ENCODE measurements around the gene TMEM218. TPM values are rescaled to one million over a fixed set of nuclear protein-coding genes. Genes with fewer than 3 reads are reported as not detected.

The TMEM218 gene
- total and polyA plus RNA-seq, 2 donors (not counting 1 experiment from before 2014, with no cell fraction given), result 31.9 to 34.8 TPM

DNA sequence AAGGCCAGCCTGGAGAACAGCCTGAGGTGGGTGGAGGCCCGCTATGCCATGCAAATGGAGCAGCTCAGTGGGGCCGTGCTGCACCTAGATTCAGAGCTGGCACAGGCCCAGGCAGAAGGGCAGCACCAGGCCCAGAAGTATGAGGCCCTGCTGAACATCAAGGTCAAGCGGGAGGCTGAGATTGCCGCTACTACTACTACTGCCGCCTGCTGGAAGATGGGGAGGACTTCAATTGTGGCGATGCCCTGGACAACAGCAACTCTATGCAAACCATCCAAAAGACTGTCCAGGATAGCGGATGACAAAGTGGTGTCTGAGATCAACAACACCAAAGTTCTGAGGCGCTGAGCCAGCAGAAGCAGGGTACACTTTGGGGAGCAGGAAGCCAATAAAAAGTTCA, 3.1 kb upstream of the TMEM218 start:
- Histone ChIP-seq H3K4me3 (replicated peaks in 1 of 4; ENCODE audit: control extremely low read depth in 1 of 4, insufficient read depth in 1 of 4, low read depth in 3 of 4, low read length in 4 of 4) (no peak overlapping the region), H3K79me2 (ENCODE audit: control insufficient read depth, insufficient read depth, low read length) (peaks cover 5% of the 10 kb centered on the region), H3K36me3 (ENCODE audit: control insufficient read depth, insufficient read depth, low read length) (no peaks in the 10 kb centered on the region), H3K4me2 (ENCODE audit: extremely low read depth, insufficient read depth, low read length) (no peak overlapping the region), H3K9me3 (ENCODE audit: control insufficient read depth, insufficient read depth, low read depth, low read length) (no peaks in the 10 kb centered on the region), H4K20me1 (ENCODE audit: control insufficient read depth, extremely low read depth, insufficient read depth, low read length) (no peaks in the 10 kb centered on the region), H3K27me3 (ENCODE audit: control insufficient read depth, insufficient read depth, low read length) (no peaks in the 10 kb centered on the region), H2AFZ (ENCODE audit: low read length) (no peak overlapping the region), H3K9ac (ENCODE audit: insufficient read depth, low read length) (no peak overlapping the region), H3K27ac (ENCODE audit: insufficient read depth, low read length) (no peak overlapping the region), H3K4me1 (ENCODE audit: control insufficient read depth, extremely low read depth, insufficient read depth, low read length) (peaks cover 2% of the 10 kb centered on the region)
- no peak for DNase-seq (ENCODE audit: low read depth in 2 of 2)
- TF ChIP-seq EZH2 (IDR thresholded peaks at IDR 0.05; ENCODE audit: low read length, missing control alignments), result no peak
- TF ChIP-seq, protein P1, sequence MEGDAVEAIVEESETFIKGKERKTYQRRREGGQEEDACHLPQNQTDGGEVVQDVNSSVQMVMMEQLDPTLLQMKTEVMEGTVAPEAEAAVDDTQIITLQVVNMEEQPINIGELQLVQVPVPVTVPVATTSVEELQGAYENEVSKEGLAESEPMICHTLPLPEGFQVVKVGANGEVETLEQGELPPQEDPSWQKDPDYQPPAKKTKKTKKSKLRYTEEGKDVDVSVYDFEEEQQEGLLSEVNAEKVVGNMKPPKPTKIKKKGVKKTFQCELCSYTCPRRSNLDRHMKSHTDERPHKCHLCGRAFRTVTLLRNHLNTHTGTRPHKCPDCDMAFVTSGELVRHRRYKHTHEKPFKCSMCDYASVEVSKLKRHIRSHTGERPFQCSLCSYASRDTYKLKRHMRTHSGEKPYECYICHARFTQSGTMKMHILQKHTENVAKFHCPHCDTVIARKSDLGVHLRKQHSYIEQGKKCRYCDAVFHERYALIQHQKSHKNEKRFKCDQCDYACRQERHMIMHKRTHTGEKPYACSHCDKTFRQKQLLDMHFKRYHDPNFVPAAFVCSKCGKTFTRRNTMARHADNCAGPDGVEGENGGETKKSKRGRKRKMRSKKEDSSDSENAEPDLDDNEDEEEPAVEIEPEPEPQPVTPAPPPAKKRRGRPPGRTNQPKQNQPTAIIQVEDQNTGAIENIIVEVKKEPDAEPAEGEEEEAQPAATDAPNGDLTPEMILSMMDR (conservative IDR thresholded peaks at IDR 0.05 in 1 of 2, IDR thresholded peaks at IDR 0.05 in 1 of 2; ENCODE audit: low read depth in 1 of 2, low read length in 2 of 2), result no peak

DNA sequence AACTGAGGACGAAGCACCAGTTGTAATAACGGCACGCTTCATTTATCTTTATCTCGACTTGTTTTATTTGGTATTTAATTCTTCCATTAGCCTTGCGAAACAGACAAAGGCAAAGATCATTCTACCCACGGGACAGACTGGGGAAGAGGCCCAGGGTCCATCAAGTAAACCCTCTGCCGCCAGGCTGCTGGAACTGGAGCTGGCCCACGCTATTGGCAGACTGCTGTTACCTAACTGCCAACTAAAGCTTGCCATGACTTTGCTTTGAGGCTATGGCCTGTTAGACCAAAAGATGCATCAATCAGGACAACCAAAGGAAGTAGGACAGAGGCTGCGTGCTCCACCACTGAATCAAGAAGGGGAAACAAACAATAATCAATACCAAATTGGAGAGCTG, 780 bp upstream of the TMEM218 start:
- H3K9ac ChIP-seq (ENCODE audit: insufficient read depth, low read length), result no peak overlapping the region
- TF ChIP-seq, protein P1 (conservative IDR thresholded peaks at IDR 0.05 in 1 of 2, IDR thresholded peaks at IDR 0.05 in 1 of 2; ENCODE audit: low read depth in 1 of 2, low read length in 2 of 2), result no peak
- no peak for TF ChIP-seq EZH2 (IDR thresholded peaks at IDR 0.05; ENCODE audit: low read length, missing control alignments)

DNA sequence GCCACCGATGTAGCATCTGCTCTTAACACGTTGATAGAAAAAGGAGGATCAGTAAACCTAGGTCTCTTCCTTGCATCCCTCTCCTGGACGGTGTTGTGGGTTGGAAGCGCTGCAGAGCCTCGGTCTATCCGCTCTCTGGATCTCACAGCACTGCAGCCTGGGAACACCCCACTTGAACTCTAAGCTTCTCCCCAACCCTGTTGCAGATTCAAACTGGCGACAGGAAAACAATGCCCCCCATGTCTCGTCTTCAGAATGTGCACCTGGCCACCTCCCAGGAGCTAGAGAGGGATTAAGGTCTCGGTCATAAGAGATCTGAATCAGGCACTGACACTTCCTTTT, 454 bp downstream of the TMEM218 start:
- Histone ChIP-seq H4K20me1 (ENCODE audit: control insufficient read depth, extremely low read depth, insufficient read depth, low read length) (no peaks in the 10 kb centered on the region), H3K27ac (ENCODE audit: insufficient read depth, low read length) (peak overlapping the region; percentile 76), H3K4me2 (ENCODE audit: extremely low read depth, insufficient read depth, low read length) (peak overlapping the region; percentile 87), H3K9me3 (ENCODE audit: control insufficient read depth, insufficient read depth, low read depth, low read length) (no peaks in the 10 kb centered on the region), H3K4me3 (replicated peaks in 1 of 4; ENCODE audit: control extremely low read depth in 1 of 4, insufficient read depth in 1 of 4, low read depth in 3 of 4, low read length in 4 of 4) (peak overlapping the region; percentile 74 to 97 (median 81)), H3K27me3 (ENCODE audit: control insufficient read depth, insufficient read depth, low read length) (no peaks in the 10 kb centered on the region), H3K4me1 (ENCODE audit: control insufficient read depth, extremely low read depth, insufficient read depth, low read length) (peaks cover 2% of the 10 kb centered on the region), H3K9ac (ENCODE audit: insufficient read depth, low read length) (peak overlapping the region; percentile 75), H2AFZ (ENCODE audit: low read length) (peak overlapping the region; percentile 79), H3K79me2 (ENCODE audit: control insufficient read depth, insufficient read depth, low read length) (peaks cover 5% of the 10 kb centered on the region), H3K36me3 (ENCODE audit: control insufficient read depth, insufficient read depth, low read length) (no peaks in the 10 kb centered on the region)
- DNase-seq (ENCODE audit: low read depth in 2 of 2), result no peak
- TF ChIP-seq, protein P1 (conservative IDR thresholded peaks at IDR 0.05 in 1 of 2, IDR thresholded peaks at IDR 0.05 in 1 of 2; ENCODE audit: low read depth in 1 of 2, low read length in 2 of 2), result no peak
- no peak for TF ChIP-seq EZH2 (IDR thresholded peaks at IDR 0.05; ENCODE audit: low read length, missing control alignments)

More for the DNA sequence above, 780 bp upstream of the TMEM218 start:
- no peaks in the 10 kb centered on the region for H3K36me3 ChIP-seq (ENCODE audit: control insufficient read depth, insufficient read depth, low read length)
- H2AFZ ChIP-seq (ENCODE audit: low read length), result peak overlapping the region; percentile 92
- H3K4me3 ChIP-seq (replicated peaks in 1 of 4; ENCODE audit: control extremely low read depth in 1 of 4, insufficient read depth in 1 of 4, low read depth in 3 of 4, low read length in 4 of 4), result peak overlapping the region; percentile 29 to 48 (median 46)
- no peaks in the 10 kb centered on the region for H3K9me3 ChIP-seq (ENCODE audit: control insufficient read depth, insufficient read depth, low read depth, low read length)
- peaks cover 5% of the 10 kb centered on the region for H3K79me2 ChIP-seq (ENCODE audit: control insufficient read depth, insufficient read depth, low read length)
- peak overlapping the region; percentile 50 for H3K27ac ChIP-seq (ENCODE audit: insufficient read depth, low read length)
- H3K27me3 ChIP-seq (ENCODE audit: control insufficient read depth, insufficient read depth, low read length), result no peaks in the 10 kb centered on the region
- DNase-seq (ENCODE audit: low read depth in 2 of 2), result no peak
- H3K4me1 ChIP-seq (ENCODE audit: control insufficient read depth, extremely low read depth, insufficient read depth, low read length), result peaks cover 2% of the 10 kb centered on the region
- H4K20me1 ChIP-seq (ENCODE audit: control insufficient read depth, extremely low read depth, insufficient read depth, low read length), result no peaks in the 10 kb centered on the region
- peak overlapping the region; percentile 84 for H3K4me2 ChIP-seq (ENCODE audit: extremely low read depth, insufficient read depth, low read length)
